Cardiac septum (tissue), 1 donor: ENCODE results near the gene ZC3H6. TPM values are rescaled to one million over a fixed set of nuclear protein-coding genes. Genes with fewer than 3 reads are reported as not detected.
"Not testable (repeated sequence)": the region's sequence is repeated elsewhere in the genome, so short reads cannot be mapped to it uniquely, and the experiment has no call there.

Experiments used
- DNase-seq: peaks from one replicate; pipeline ENCODE4 v3.0.0-alpha.2; 2020; ENCODE audit warnings: low spot score
- intact Hi-C: fragments of 100-400 bp; cut with DNase I; formaldehyde crosslinking; loops from one replicate; pipeline ENCODE4 v1.14.0; 2022
- total RNA-seq: library from RNA; stranded (reverse); fragmentation: NEBNext Ultra II Directional; extraction: Animal tissue kit (Norgen Biotek cat#: 25700); gene quantifications from one replicate; pipeline ENCODE4 v1.2.1, GENCODE V29; 2021
- donor health status: DM: no; HTN: no; CAD: no.

Gene ZC3H6
- total RNA-seq, 1 donor from 2014 or later: 19.1 TPM

DNA sequence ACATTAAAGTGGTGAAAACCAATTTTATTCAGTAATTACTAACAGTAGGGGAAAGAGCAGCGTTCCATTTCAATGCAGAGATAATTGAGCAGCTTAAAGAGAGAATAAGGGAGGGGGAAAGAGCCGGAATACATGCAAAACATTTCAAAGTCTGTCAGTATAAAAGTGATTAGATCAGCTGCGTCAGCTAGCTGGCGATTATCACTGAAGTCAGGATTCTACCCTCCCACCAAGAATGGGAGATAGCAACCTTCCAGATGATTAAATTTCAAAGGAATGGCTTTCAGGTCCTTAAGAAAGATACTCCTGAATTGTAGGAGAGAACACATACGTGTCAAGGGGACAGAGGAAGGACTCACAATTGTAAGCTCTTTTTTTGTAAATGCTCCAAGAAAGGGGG is 2.7 kb upstream of the ZC3H6 start:
- DNase-seq: no peak
- intact Hi-C loops: no loop called here

DNA sequence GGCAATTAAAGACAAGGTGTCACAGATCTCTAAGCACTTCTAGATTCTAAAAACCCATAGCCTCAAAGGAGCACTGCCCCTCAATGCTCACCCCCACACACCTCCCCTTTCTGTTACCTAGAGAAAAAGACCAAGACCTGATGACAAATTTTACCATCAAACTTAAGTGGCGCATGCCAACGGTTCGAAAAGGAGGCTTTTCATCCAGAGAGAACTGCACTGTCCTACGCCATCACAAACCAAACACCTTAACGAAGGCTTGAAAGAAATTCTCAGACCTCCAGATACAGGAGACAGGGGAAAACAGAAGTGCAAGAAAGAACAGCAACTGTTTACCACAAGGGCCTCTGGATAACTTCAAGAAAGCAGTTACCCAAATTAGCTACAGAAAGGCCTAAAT is 2.0 kb upstream of the ZC3H6 start:
- DNase-seq: no peak
- intact Hi-C loops: no loop called here

DNA sequence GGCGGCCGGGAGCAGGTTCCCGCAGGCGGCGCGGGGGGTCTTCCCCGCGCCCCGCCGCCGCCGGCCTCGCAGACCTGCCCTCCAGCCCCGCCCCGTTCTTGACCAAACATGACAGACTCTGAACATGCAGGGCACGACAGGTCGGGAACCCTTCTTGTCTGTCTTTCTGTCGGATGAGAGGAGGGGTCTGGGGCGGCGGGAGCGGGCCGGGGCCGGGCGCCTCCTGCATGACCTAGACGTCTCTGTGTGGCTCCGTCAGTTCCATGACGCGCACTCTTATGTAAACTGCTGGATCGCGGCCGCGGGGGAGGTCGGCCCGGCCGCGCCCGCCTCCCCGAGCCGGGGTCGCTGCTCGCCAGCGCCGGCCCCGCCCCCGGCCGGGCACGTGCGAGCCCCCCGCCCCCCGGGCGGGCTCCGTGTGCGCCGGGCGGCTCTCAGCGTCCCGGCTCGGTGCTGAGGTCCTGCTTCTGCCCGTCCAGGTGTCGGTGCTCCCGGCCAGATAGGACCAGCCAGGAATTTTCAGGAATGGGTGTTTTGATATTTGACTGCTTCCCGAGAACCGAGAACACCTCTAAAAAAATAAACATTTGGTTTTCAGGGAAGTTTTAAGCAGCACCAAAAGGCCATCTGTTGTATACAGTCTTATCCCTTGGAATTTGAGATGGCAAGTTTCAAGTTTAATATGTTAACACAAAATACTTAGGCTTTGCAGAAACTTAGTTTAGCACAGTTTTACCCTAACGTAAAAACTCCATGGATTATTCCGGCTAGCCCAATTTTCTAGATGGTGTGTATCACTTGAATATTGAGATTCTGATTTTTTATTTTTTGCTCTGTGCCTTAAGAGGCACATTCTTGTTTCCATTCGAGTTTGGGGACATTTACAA is 733 bp downstream of the ZC3H6 start:
- peak; percentile 92 for DNase-seq
- intact Hi-C loops: loop anchor here (1.0 to 2.0 kb wide), 2 partner anchors 21 to 220 kb away; partner anchors contain the start of gene ZC3H8

DNA sequence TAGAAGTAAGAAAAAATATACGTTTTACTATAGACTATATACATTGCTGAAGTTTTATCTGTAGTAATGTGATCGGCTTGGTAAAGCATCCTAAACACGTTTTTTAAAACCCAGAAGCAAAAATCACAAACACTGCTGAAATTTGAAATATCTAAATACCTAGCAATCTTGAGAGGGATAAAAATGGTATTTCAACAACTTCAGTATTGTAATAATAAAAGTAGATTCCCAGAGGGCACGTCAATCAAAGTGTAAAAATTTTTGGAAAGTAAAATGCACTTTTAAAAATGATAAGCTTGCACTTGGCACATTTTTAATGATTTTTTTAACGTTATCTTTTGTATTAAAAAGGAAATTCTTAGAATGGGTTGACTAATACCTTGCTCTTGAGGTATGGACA is 1.6 kb downstream of the ZC3H6 start:
- intact Hi-C loops: no loop called here
- no peak for DNase-seq

DNA sequence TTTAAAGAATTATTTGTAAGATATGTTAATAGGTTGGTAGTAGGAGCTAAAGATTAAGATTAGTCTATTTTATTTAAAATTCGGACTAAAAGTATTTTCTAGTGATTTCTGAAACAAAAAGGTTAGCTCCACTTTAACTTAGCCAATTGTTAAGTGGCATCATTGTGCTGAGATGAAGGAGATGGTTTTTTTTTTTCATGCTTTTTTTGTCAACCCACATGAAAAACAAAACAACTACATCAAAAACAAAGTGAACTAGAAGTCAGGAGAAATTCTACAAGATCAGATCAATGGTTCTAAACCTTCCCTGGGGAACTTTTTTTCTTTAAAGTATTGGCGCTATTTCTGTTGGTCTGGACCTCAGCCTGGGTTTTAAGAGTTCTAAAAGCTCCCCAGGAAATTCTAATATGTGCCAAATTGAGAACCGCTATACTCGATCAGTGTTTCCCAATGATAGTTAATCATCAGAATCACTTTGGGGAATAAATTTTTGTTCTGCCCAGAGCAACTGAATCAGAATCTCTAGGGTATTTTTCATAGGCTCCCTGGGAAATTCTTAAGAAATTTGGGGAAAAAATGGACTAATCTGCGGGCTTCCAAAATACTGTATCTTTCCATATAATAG is 2.3 kb downstream of the ZC3H6 start:
- no peak for DNase-seq
- intact Hi-C loops: no loop called here

DNA sequence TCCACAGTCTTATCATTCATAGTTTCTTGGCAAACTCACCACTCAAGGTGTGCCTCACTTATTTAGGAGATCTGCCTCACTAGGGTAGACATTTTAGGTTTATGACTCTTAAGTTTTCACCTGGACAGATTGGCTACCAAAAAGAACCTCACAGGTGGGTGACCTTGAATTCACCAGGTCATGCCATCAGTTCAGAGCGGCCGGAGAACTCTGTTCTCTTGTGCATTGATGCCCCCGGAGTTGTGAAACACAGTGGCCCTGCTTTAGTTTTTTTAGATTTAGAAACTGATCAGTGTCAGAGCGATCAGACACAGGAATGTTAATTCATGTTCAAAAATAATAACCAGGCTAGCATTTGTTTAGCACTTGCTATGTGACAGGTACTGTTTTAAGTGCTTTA is 6.7 kb downstream of the ZC3H6 start:
- DNase-seq, intact Hi-C loops: not testable (repeated sequence)

DNA sequence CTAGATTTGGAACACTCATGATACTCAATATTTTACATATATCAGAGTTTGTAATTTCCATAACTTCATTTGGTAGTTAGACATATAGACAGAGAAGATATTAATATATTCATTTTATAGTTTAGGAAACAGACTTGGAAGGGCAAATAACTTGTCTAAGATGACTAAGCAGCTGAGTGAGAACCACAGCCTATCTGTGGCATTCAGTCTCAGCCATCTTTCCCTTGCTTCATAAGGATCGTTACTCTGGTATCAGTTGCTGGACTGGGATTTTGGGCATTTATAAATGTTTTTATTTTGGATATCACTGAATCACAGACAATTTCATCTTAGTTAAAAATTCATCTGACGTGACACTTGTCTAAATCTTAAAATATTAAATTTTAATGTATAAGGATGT is 8.1 kb downstream of the ZC3H6 start:
- intact Hi-C loops: not testable (repeated sequence)

DNA sequence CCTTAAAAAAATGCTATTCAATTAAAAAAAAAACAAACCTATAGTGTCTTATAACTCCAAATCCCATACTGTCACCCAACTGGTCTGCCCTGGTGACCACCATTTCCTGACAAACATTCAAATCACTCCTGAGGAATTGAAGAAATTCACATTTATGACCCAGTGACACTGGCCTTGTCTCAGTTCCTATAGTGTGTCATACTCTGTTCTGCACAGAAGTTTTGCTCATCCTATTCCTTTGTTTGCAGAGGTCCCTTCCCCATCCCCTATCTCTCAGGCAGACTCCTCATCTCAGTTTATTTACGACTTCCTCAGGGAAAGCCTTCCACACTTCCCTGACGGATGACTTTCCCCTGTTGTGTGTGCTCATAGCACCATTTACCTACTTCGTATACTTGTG is 14.7 kb downstream of the ZC3H6 start:
- intact Hi-C loops: no loop called here
- no peak for DNase-seq

More for the DNA sequence above, 8.1 kb downstream of the ZC3H6 start:
- not testable (repeated sequence) for DNase-seq

DNA sequence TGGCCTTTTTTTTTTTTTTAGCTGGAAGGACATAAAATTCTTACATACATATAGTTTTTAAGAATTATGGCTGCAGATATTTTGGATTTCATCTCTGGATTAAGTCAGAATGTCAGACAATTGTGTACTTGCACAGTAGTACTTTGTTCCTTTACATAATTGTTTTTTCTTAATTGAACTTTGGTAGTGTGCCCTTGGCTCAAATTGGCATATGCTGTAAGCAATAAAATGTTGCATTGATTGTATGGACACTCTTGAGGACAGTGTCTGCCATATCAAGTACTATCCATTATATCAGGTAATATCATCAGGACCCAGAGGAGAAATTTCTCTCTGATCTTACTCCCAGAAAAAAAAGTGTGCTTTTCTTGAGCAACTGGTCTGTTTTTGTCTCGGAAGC is 15.3 kb downstream of the ZC3H6 start:
- DNase-seq: no peak
- intact Hi-C loops: no loop called here

DNA sequence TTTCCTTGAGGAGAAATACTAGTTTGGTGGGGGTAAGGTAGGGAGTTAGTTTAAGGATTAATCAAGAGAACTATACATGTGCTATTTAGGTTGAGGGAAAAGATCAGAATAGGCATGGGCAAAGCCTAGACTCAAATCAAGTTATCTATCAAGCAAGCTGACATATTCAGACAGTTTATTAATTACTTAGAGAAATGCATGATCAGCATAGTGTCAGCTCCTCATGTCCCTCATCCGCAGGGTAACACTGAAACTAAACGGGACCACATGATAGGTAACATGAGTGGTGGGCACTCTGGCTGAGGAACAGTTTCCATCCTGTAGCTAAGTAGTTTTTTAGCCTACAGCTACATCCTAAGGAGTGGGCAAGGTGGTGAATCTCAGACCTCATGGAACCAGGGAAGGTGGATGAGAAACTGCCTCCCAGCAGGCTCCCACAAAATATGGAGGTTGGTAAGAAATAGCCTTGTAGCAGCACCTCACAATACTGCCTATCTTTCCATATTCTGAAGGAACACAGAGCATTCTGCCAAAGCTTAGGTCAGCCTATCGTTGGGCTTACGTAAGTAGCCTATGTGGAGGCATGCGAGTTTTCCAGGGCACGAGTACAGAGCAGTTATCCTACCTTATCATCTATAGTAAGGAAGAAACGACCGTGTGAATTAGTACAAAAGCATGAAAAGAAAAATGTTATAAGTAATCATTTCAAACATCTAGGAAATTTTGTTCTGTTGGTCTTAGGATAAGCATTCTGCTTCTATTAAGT is 18.4 kb downstream of the ZC3H6 start:
- DNase-seq: no peak
- intact Hi-C loops: no loop called here

DNA sequence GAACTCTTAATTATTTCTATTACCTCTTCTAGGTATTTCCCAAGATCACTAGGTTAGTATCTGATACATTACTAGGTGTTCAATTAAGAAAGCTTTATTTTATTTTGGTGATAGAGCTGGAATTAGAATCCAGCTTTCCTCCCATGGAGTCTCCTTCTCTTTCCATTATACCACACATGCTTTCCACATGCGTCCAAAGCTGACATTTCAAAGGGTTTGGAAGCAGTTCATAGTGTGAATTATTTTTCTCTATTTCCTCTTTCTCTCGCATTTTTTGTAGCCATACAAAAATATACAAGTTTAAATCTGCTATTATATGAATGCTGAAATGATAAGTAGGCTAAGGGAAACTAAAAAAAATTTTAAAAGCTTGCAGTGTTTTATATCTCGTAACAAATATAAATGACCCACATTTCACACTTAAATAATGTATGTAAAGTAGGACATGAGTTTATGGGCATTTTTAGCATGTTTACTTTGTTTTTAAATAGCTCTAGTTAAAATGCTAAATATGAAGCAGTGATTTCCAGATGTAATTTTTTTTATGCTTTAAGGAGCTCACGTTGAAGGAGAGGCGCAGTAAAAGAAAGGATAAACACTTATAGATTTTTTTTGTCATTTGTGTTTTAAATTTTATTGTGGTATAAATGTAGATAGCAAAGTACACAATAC is 20.1 kb downstream of the ZC3H6 start:
- intact Hi-C loops: no loop called here
- DNase-seq: no peak

DNA sequence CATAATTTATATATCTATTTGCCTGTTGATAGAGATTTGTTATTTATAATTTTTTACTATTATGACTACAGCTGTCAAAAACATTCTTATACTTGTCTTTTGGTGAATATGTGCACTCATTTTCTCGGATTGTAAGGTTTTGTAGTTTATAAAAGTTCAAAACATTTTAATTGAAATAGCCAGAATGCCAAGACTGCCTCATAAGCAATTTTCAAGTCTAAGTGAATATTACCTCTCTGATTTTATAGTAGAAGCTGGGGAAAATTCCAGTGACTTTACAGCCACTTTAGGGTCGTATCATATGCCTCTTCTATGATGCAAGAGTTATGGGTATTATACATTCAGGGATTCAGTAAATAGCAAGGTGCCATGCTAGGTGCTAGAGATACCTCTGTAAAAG is 21.0 kb downstream of the ZC3H6 start:
- intact Hi-C loops: no loop called here
- DNase-seq: no peak

DNA sequence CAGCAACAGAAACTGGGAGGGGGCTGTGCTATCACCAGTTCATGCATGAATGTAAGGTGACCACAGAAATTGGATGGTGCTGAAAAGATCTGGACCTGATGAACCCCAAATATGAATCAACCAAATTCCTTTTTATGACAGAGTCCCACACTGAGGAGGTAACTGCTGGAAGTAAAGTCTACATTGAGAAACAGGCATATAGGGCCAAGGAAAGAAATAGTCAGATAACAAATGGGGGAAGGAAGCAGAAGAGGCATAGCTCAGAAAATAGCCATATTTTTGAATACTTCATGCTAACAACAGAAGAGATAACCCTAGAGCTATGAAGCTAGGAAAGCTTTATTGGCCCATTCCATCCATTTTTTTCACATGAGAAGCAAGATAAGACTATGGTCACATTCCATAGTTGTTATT is 25.8 kb downstream of the ZC3H6 start:
- intact Hi-C loops: no loop called here
- no peak for DNase-seq

DNA sequence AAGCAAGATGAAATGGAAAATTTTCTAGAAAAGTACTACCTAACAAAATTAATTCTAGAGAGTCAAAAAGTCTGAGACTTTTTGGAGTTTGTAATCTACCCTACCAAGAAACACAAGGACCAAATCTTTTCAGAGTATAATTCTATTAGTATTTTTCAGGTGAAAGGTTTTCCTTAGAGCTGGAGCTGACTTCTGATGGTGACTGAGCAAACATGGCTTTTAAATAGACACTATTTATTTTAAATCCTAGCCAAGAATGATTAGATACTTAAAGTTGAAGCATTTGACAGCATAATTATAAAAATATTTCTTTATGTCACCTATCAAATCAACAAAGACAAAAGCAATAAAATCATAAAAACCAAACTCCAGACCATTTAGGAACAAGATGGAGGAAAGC is 26.6 kb downstream of the ZC3H6 start:
- intact Hi-C loops: no loop called here
- no peak for DNase-seq

DNA sequence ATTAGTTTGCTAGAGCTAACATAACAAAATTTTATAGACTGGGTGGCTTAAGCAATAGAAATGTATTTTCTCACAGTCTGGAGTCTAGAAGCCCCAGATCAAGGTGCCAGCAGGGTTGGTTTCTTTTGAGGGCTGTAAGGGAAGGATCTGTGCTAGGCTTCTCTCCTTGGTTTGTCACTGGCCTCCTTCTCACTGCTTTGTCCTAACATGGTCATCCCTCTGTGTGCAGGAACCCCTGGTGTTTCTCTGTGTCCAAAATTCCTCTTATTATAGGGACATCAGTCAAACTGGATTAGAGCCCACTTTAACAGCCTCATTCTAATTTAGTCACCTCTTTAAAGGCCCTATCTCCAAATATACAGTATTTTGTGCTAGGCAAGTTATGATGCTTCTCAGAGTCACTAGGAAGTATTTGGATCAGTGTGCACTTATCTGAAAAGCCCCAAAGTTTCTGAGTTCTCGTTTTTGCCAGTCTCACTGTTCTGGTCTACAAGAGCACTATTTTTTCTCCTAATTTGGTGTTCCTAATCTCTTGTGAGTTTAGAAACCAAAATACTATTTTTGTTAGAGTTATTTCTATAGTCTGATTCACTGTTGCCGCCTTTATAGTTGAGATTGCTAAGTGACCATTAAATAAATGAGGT is 29.0 kb downstream of the ZC3H6 start:
- intact Hi-C loops: no loop called here
- DNase-seq: no peak

DNA sequence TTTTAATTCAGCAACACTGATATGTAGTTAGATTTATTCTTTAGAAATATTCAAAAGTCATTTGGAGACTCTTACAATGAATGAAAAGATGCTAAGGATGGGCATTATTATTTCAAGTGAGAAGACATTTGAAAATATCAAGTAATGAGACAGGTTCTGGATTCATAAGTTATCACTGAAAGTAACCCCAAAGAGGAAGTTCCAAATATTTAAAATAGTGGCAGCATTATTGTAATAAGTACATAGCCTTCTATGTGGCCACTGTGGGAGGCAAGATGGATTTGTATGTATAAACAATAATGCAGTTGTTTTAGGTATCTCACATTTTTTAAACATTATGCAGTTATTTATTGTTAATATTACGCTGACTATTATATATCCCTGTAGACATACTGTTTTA is 29.7 kb downstream of the ZC3H6 start:
- intact Hi-C loops: no loop called here
- no peak for DNase-seq

DNA sequence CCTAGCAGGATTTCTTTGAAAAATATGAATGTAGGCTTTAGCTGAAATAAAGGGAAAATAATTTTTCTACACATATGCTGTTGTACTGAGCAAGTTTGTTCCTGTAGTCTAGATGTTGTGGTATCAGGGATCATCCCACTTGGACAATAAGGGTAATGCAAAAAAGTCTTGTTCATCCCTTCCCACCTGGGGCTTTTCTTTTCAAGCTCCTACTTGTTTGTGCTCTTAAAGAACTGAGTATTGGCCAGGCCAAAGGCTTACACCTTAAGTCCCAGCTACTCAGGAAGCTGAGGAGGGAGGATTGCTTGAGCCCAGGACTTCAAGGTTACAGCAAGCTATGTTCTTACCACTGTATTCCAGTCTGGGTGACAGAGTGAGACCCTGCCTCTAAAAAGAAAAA is 35.5 kb downstream of the ZC3H6 start:
- DNase-seq: no peak
- intact Hi-C loops: no loop called here

DNA sequence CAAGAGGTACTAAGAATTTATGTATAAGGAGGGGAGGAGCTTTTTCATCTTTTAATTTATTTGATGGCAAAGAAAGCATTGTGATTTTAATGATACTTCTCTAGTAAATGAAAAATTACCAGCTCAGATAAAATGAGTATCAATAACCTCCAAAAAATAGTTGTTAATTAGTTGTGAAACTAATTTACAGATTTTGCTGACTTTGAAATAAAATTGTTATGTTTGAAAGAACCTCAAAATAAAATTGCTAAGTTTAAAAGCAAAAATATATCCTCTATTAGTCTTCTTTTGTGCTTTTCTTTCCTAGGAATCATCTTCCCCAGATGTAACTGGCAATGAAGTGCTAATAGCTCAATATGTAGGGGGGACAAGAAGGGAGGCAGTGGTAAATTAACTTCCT is 36.5 kb downstream of the ZC3H6 start:
- intact Hi-C loops: no loop called here
- DNase-seq: no peak

DNA sequence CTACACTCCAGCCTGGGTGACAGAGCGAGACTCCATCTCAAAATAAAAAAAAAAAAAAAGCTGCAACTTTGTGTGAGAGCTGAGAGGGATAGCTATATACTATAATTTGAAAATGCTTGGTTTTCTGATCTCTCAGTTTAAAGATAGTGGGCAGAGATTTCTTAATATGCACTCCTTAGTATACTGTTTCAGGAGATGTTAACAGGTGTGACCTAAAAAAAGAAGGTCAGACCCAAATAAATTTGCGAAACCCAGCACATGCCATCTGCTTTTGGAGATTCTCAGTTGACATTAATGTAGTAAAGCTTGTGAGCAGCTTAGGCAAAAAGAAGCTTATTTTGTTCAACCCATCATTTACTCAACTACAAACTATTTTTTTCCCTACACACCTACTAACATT is 37.4 kb downstream of the ZC3H6 start:
- DNase-seq: no peak
- intact Hi-C loops: no loop called here
